ENCODE data around the gene SLC25A12. TPM values are rescaled to one million over a fixed set of nuclear protein-coding genes. Genes with fewer than 3 reads are reported as not detected.

Gene SLC25A12
- total and polyA plus RNA-seq, 9 of the 15 experiments (the other 6 are each of a cell fraction or from before 2014, with no cell fraction given): 13.5 to 36.5 (median 21.7) TPM

DNA sequence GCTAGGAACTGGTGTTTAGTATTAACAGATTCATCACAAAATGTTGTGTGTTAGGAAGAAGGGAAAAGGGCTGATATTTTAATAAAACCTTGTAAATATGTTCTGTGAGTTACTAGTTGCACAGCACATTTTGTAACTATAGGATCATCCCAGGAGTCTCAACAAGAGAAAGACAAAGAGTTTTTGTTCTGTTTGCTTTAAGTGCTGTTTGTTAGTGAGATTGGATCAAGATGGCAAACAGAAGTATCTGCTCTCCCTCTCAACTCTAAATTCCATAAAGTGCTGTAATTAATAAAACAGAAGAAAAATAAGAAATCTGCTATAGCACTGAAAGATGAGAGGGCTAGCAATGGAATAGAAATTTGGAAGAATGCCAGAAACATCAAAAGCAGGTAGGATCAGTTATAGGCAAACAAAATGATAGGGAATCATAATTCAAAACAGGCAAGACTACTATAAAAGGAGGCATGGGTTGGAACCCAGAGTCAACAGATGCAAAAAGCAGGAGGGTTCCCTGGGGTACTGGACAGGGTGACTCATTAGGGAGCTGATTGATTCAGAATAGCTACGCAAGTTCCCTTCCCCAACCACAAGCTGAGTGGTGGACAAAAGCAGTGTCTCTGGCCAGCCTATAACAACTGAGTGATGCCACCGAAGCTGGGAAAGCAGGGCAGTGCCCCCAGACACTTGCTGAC lies 131.0 kb downstream of the SLC25A12 start:
- Histone ChIP-seq H3K4me3 (no peak overlapping the region), H3K9me1 (ENCODE audit: control insufficient read depth, insufficient read depth, low read length) (no peaks in the 10 kb centered on the region), H3K9ac (ENCODE audit: insufficient read depth in 1 of 2, low read depth in 2 of 2, low read length in 2 of 2) (no peak overlapping the region), H3K4me2 (ENCODE audit: insufficient read depth, low read length) (no peak overlapping the region), H4K20me1 (replicated peaks; ENCODE audit: control insufficient read depth, insufficient read depth, low read length) (no peaks in the 10 kb centered on the region), H3K36me3 (ENCODE audit: control insufficient read depth, insufficient read depth, low read length) (no peaks in the 10 kb centered on the region; the same call in 2 of the 3 replicates), H3K9me3 (replicated peaks; ENCODE audit: control insufficient read depth, insufficient read depth, low read depth, low read length) (no peaks in the 10 kb centered on the region), H3K27me3 (ENCODE audit: control insufficient read depth in 2 of 2, insufficient read depth in 2 of 2, low read length in 2 of 2) (no peaks in the 10 kb centered on the region), H3K4me1 (replicated peaks in 1 of 2; ENCODE audit: control insufficient read depth in 2 of 2, insufficient read depth in 2 of 2, low read length in 2 of 2) (no peaks in the 10 kb centered on the region), H2AFZ (ENCODE audit: low read depth, low read length) (no peak overlapping the region), H3K79me2 (ENCODE audit: control insufficient read depth, insufficient read depth, low read length) (no peaks in the 10 kb centered on the region), H3K27ac (ENCODE audit: extremely low read depth, low read depth, low read length) (no peak overlapping the region)
- ChIA-PET CTCF (ENCODE audit: low intra/inter-chr PET ratio) (no interaction called here), POLR2A (no interaction called here)
- DNase-seq (ENCODE audit: extremely low read depth in 1 of 4, low spot score in 3 of 4): no peak
- intact Hi-C loops (cut with micrococcal nuclease): no loop called here
- BruUV-seq (replicated peaks): no TSS peak
- in situ Hi-C loops (cut with MboI): no loop called here
- TF ChIP-seq, protein P1, sequence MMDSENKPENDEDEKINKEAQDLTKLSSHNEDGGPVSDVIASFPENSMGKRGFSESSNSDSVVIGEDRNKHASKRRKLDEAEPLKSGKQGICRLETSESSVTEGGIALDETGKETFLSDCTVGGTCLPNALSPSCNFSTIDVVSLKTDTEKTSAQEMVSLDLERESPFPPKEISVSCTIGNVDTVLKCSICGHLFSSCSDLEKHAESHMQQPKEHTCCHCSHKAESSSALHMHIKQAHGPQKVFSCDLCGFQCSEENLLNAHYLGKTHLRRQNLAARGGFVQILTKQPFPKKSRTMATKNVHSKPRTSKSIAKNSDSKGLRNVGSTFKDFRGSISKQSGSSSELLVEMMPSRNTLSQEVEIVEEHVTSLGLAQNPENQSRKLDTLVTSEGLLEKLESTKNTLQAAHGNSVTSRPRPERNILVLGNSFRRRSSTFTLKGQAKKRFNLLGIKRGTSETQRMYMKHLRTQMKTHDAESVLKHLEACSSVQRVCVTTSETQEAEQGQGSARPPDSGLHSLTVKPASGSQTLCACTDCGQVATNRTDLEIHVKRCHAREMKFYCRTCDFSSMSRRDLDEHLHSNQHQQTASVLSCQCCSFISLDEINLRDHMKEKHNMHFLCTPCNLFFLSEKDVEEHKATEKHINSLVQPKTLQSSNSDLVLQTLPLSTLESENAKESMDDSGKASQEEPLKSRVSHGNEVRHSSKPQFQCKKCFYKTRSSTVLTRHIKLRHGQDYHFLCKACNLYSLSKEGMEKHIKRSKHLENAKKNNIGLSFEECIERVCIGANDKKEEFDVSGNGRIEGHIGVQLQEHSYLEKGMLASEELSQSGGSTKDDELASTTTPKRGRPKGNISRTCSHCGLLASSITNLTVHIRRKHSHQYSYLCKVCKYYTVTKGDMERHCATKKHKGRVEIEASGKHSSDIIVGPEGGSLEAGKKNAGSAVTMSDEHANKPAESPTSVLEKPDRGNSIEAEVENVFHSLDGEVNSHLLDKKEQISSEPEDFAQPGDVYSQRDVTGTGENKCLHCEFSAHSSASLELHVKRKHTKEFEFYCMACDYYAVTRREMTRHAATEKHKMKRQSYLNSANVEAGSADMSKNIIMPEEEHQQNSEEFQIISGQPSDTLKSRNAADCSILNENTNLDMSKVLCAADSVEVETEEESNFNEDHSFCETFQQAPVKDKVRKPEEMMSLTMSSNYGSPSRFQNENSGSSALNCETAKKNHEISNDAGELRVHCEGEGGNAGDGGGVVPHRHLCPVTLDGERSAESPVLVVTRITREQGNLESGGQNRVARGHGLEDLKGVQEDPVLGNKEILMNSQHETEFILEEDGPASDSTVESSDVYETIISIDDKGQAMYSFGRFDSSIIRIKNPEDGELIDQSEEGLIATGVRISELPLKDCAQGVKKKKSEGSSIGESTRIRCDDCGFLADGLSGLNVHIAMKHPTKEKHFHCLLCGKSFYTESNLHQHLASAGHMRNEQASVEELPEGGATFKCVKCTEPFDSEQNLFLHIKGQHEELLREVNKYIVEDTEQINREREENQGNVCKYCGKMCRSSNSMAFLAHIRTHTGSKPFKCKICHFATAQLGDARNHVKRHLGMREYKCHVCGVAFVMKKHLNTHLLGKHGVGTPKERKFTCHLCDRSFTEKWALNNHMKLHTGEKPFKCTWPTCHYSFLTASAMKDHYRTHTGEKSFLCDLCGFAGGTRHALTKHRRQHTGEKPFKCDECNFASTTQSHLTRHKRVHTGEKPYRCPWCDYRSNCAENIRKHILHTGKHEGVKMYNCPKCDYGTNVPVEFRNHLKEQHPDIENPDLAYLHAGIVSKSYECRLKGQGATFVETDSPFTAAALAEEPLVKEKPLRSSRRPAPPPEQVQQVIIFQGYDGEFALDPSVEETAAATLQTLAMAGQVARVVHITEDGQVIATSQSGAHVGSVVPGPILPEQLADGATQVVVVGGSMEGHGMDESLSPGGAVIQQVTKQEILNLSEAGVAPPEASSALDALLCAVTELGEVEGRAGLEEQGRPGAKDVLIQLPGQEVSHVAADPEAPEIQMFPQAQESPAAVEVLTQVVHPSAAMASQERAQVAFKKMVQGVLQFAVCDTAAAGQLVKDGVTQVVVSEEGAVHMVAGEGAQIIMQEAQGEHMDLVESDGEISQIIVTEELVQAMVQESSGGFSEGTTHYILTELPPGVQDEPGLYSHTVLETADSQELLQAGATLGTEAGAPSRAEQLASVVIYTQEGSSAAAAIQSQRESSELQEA (IDR thresholded peaks at IDR 0.05; ENCODE audit: low read depth): no peak
- TF ChIP-seq NFIC (IDR thresholded peaks at IDR 0.05) (peak; percentile 85), FOSL1 (tag; conservative IDR thresholded peaks at IDR 0.05) (0 out of 2 replicates have a peak, but pooled peaks have one; percentile 36), ZNF57 (CRISPR knock-in tag; IDR thresholded peaks at IDR 0.05) (no peak), NUFIP1 (IDR thresholded peaks at IDR 0.05; ENCODE audit: partially characterized antibody) (no peak), GTF2A2 (tag; IDR thresholded peaks at IDR 0.05) (no peak), SUPT5H (IDR thresholded peaks at IDR 0.05) (0 out of 2 replicates have a peak, but pooled peaks have one; percentile 29)
- TF ChIP-seq, protein P2, sequence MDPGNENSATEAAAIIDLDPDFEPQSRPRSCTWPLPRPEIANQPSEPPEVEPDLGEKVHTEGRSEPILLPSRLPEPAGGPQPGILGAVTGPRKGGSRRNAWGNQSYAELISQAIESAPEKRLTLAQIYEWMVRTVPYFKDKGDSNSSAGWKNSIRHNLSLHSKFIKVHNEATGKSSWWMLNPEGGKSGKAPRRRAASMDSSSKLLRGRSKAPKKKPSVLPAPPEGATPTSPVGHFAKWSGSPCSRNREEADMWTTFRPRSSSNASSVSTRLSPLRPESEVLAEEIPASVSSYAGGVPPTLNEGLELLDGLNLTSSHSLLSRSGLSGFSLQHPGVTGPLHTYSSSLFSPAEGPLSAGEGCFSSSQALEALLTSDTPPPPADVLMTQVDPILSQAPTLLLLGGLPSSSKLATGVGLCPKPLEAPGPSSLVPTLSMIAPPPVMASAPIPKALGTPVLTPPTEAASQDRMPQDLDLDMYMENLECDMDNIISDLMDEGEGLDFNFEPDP (CRISPR knock-in tag; IDR thresholded peaks at IDR 0.05): 0 out of 2 replicates have a peak, but pooled peaks have one; percentile 33
- peak; percentile 50 for ATAC-seq
- 74% methylated on average over 2 of the region's 2 CpGs for WGBS (ENCODE audit: insufficient coverage, low coverage, missing lambda C conversion rate)
- FAIRE-seq: no peak

All from K562 (cell line).